GM18511 (cell line): ENCODE data around the gene KCNE2.
"Not testable (repeated sequence)": the region's sequence is repeated elsewhere in the genome, so short reads cannot be mapped to it uniquely, and the experiment has no call there.

ENCODE experiments used
- ATAC-seq: cut with Tn5 transposase; IDR thresholded peaks from one replicate; pipeline ENCODE4 v1.9.1; 2021; ENCODE audit warnings: mild to moderate bottlenecking, moderate library complexity; ENCODE audit not compliant: unreplicated experiment

The KCNE2 gene

GRCh38 chr21:34406102-34406501, 42.3 kb downstream of the KCNE2 start:
- ATAC-seq, result not testable (repeated sequence)

DNA sequence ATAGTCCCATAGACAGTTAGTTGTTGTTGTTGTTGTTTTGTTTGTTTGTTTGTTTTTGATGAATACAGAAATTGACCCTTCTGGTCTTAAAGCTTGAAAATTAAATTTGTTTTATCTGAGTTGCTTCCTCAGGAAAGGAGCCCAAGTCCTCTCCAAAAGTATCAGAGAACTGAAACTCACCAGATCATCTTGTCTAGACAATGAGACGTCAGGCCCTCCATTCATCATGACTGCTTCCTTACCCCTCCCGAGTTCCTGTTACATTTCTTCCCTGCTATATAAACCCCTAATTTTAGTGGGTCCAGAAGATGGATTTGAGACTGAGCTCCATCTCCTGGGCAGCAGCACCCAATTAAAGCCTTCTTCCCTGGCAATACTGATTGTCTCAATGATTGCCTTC, 42.9 kb downstream of the KCNE2 start:
- not testable (repeated sequence) for ATAC-seq

DNA sequence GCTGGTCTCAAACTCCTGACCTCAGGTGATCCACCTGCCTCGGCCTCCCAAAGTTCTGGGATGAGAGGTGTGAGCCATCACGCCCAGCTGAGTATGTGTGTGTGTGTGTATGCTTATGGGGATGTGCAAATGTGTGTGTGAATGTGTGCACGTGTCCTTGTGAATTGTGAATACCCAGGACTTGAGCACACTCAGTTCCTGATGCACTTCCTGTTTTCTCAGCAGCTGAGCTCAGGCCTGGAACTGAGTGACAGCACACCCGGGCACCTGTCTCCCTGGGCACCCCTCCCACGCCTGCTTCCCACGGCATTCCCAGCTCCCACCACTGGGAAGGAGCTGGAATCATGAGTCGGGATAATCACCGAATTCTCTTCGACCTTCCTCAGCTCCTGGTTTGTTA, 43.5 kb downstream of the KCNE2 start:
- ATAC-seq, result not testable (repeated sequence)

- ATAC-seq, result not testable (repeated sequence)
Observed at GRCh38 chr21:34417448-34418077, 53.8 kb downstream of the KCNE2 start.
